Ectodermal cell (in vitro differentiated cells): ENCODE results near the gene OR5AC2.

Source experiments
- H3K27ac ChIP-seq: 2 replicates; pipeline ENCODE4 v1.7.0; 2013; ENCODE audit warnings: mild to moderate bottlenecking, low read depth, low read length; ENCODE audit not compliant: insufficient read depth, poor library complexity, severe bottlenecking
- H3K27me3 ChIP-seq: 2 replicates; pipeline ENCODE4 v1.7.0; 2013; ENCODE audit warnings: mild to moderate bottlenecking, low read length; ENCODE audit not compliant: insufficient read depth, control insufficient read depth, poor library complexity, severe bottlenecking
- H3K36me3 ChIP-seq: one replicate; pipeline ENCODE4 v1.7.0; 2013; ENCODE audit warnings: low read length; ENCODE audit not compliant: control insufficient read depth, insufficient read depth
- H3K4me1 ChIP-seq: one replicate; pipeline ENCODE4 v1.7.0; 2013; ENCODE audit warnings: low read length; ENCODE audit not compliant: control insufficient read depth, insufficient read depth
- H3K4me3 ChIP-seq: 2 replicates; pipeline ENCODE4 v1.7.0; 2013; ENCODE audit warnings: low read depth, low read length, control low read depth; ENCODE audit not compliant: insufficient read depth
- H3K9me3 ChIP-seq: 2 replicates; pipeline ENCODE4 v1.7.0; 2013; ENCODE audit warnings: mild to moderate bottlenecking, low read length, moderate library complexity; ENCODE audit not compliant: control insufficient read depth
- WGBS, 2 experiments: methylation state at CpG; one replicate each; pipeline ENCODE4 v1.1.7; 2013; ENCODE audit warnings: missing lambda C conversion rate in 2 of 2; 5-methylcytosine and 5-hydroxymethylcytosine counted together

Gene OR5AC2

GRCh38 chr3:98136631-98137030, 49.7 kb downstream of the OR5AC2 start:
- H3K4me3 ChIP-seq, result no peak overlapping the region
- H3K27ac ChIP-seq, result no peak overlapping the region
- H3K4me1 ChIP-seq, result no peaks in the 10 kb centered on the region
- 90 to 93% methylated on average over 3 of the region's 3 CpGs for WGBS, 2 experiments
- H3K36me3 ChIP-seq, result no peaks in the 10 kb centered on the region
- no peaks in the 10 kb centered on the region for H3K27me3 ChIP-seq
- H3K9me3 ChIP-seq, result no peaks in the 10 kb centered on the region
